AG10803 (cell line): ENCODE results near the gene ZDHHC19.
"Not testable (repeated sequence)": the region's sequence is repeated elsewhere in the genome, so short reads cannot be mapped to it uniquely, and the experiment has no call there.

Experiments used
- DNase-seq: peaks from one replicate; pipeline ENCODE4 v3.0.0; 2010; ENCODE audit warnings: low read depth
- H3K4me3 ChIP-seq: 2 replicates; pipeline ENCODE4 v1.5.1; 2011; ENCODE audit warnings: mild to moderate bottlenecking, low read length, control low read depth
- TF ChIP-seq, protein P1 (sequence below): conservative IDR thresholded peaks from 2 replicates; pipeline ENCODE4 v1.5.1; 2011; ENCODE audit warnings: mild to moderate bottlenecking, low read length, control low read depth, inconsistent platforms

Gene ZDHHC19

DNA sequence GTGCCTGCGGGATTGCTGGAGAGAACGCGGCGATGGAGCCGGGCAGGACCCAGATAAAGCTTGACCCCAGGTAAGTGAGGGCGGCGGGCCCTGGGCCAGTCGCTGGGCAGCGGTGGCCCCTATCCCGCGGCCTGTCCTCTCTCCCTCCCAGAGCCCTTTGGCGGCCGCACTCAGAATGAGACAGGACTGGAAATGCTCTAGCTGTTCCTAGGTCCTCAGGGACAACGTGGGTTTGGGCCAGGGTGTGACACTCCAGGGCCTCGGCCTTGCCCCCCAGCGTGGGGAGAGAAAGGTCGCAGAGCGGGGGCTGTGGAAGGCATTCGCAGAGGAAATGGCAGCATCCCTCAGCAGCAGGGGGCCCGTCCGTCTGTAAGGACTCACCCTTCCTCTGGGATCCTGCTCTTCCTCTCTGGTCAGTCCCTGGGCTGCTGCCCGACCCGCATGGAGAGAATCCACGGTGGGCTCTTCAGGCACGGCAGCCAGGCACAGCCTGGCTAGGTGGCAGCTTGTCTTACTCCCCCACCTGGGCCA is 5.5 kb upstream of the ZDHHC19 start:
- TF ChIP-seq, protein P1, sequence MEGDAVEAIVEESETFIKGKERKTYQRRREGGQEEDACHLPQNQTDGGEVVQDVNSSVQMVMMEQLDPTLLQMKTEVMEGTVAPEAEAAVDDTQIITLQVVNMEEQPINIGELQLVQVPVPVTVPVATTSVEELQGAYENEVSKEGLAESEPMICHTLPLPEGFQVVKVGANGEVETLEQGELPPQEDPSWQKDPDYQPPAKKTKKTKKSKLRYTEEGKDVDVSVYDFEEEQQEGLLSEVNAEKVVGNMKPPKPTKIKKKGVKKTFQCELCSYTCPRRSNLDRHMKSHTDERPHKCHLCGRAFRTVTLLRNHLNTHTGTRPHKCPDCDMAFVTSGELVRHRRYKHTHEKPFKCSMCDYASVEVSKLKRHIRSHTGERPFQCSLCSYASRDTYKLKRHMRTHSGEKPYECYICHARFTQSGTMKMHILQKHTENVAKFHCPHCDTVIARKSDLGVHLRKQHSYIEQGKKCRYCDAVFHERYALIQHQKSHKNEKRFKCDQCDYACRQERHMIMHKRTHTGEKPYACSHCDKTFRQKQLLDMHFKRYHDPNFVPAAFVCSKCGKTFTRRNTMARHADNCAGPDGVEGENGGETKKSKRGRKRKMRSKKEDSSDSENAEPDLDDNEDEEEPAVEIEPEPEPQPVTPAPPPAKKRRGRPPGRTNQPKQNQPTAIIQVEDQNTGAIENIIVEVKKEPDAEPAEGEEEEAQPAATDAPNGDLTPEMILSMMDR, result no peak
- no peak for DNase-seq
- no peak overlapping the region for H3K4me3 ChIP-seq

DNA sequence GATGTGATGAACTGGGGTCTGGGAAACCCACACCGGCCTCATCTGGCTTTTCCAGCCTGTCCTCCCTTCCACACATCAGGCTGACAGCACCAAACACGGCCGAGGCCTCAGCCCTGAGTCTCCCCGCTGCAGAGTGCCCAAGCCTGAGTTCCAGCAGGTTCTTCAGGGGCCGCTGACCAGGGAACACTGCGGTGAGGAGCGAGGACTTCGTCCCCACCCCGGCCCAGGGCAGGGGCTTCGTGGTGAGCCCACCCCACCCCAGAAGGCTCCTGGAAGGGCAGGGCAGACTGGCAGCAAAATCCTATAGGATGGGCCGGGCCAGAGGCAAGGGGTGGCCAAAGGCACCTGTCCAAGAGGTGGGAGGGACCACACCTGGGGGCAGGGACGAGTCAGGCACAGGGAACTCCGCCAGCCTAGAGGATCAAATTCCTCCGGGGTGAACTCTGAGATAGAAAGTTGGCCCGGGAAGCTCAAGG is 4.9 kb upstream of the ZDHHC19 start, which contains the start of gene SLC51A:
Gene SLC51A (plus strand): TSS at position 446 of the 476 bp plus-strand sequence. CDS start 179 bp downstream, outside the sequence.
- no peak for DNase-seq
- TF ChIP-seq, protein P1, result no peak
- no peak within 1 kb of the TSS for H3K4me3 ChIP-seq

DNA sequence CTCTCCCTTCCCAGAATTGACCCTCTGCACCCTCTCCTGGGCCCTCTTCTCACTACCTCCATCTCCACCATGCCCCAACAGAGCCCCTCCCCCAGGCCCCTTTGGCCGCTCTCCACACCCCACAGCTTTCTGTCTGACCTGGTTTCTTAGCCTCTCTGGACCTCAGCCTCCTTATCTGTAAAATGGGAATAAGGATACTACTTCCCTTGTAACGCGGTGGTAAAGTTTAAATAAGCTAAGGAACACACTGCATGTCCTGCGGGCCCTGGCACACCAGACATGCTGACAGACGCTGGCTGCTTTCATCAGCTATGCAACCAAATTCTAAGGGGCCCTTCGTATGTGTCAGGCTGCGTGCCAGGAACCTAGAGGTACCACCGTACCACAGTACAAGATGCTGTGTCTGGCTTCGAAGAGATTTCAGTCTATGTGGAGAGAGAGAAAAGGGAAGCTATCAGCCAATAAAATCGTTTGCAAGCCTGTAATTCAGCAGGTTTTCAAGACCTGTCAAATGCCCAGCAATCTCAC is 4.4 kb upstream of the ZDHHC19 start:
- TF ChIP-seq, protein P1, result no peak
- no peak for DNase-seq
- no peak overlapping the region for H3K4me3 ChIP-seq

DNA sequence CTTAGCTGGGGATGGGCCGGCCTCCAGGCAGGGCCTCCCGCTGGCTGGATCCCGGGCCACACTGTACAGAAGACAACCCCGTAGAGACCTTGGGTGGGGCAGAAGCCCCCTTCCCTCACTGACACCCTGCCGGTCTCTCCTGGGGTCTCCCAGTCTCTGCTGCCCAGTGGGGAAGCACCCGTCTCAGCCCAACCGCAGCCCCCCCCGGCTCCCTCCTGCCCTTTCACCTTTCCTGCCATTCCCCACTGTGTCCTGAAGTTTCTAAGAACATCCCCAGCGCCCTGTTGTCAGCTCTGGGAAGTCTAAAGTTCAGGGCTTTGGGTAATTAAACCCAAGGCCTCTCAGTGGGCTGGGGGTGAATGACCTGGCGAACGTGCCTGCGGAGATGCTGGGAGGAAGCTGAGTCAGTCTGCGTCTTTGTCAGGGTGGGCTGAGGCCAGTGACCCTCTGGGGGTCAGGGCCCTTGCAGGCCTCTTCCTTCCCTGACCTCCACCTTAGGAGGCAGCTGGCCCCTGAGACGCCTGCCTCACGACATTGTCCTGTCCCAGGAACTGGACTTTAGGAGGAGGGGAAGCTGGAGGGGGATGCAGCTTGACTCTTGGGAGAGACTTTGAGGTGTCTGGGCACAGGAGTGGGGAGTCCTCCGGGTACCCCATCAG is 3.7 kb upstream of the ZDHHC19 start:
- TF ChIP-seq, protein P1, result no peak
- no peak for DNase-seq

DNA sequence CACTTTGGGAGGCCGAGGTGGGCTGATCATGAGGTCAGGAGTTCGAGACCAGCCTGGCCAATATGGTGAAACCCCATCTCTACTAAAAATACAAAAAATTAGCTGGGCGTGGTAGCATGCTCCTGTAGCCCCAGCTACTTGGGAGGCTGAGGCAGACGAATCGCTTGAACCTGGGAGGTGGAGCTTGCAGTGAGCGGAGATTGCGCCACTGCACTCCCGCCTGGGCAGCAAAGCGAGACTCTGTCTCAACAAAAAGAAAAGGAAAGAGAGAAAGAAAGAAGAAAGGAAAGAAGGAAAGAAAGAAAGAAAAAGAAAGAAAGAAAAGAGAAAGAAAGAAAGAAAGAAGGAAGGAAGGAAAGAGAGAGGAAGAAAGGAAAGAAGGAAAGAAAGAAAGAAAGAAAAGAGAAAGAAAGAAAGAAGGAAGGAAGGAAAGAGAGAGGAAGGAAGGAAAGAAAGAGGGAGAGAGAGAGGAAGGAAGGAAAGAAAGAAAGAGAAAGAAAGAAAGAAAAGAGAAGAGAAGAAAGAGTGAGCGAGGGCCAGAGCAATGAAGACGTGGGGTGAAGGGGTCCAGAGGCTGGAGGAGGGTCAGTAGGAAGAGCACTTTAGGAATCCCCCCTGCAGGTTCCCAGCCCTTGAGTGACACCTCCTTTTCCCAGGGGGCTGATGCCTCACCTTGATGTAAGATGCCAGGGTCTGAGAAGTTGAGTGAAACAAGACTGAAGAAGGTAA is 1.1 kb downstream of the ZDHHC19 start:
- H3K4me3 ChIP-seq, DNase-seq: not testable (repeated sequence)

More for the DNA sequence above, 3.7 kb upstream of the ZDHHC19 start:
- H3K4me3 ChIP-seq, result no peak overlapping the region

DNA sequence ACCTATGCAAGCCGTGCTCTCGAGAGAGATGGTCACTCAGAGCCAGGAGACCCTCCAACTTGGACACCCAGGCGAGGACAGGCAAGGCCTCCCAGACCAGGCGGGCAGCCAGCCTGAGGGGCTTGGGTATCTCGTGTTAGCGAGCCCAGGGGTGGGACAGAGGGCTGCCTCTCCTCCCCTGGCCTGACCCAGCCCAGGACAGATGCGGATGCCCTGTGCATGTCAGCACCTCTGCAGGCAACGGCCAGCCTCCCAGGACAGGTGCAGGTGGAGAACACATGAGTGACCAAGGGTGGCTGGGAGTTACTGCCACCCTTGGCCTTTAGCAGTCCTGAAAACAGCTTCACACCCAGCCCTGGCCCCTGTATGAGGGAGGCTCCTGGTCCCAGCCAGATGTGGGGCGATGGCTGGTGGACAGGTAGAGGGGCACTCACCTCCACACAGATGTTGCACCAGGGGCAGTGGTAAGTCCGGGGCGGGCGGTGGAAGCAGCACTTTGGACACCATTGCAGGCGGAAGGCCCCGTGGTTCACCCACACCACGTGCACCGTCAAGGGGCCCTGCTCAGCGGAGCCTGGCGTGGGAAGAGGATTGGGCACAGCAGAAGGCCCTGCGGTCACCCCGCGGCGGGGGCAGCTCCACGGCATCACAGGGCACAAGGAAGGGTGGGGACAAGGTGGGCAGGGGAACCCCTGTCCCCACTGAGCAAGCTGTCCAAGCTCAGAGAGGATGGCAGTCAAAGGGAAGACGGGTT is 2.1 kb downstream of the ZDHHC19 start:
- TF ChIP-seq, protein P1, result no peak
- H3K4me3 ChIP-seq, result no peak overlapping the region
- no peak for DNase-seq
